ENCODE measurements around the gene CTPS2. TPM values are rescaled to one million over a fixed set of nuclear protein-coding genes. Genes with fewer than 3 reads are reported as not detected.
"Not testable (repeated sequence)": the region's sequence is repeated elsewhere in the genome, so short reads cannot be mapped to it uniquely, and the experiment has no call there.

CTPS2 gene
- total RNA-seq, 1 experiment from 2014 or later: 18.9 TPM

DNA sequence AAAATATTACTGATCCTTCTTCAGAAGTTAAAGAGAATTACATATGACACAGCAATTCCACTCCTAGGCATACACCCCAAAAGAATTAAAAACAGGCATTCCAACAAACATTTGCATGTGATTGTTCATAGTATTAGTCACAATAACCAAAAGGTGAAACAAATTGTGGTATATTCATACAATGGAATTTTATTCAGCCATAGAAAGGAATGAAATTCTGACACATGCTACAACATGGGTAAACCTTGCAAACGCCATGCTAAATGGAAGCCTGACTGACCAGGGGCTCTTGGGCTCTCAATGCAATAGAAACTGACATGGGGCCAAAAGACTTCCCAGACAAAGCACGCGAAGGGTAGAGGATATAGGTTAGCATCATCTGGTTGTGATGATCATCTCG lies 124.6 kb downstream of the CTPS2 start:
- no peaks in the 10 kb centered on the region for H3K27me3 ChIP-seq (ENCODE audit: low read length)
- no peak overlapping the region for H3K4me3 ChIP-seq (ENCODE audit: low read length)
- no peak overlapping the region for H2AFZ ChIP-seq (ENCODE audit: low read length)
- no peaks in the 10 kb centered on the region for H3K9me3 ChIP-seq (ENCODE audit: low read length)
- no peak overlapping the region for H3K27ac ChIP-seq (ENCODE audit: low read length)
- no peaks in the 10 kb centered on the region for H3K79me2 ChIP-seq (ENCODE audit: low read length)
- H3K9me2 ChIP-seq (replicated peaks; ENCODE audit: insufficient read depth, low read length): no peaks in the 10 kb centered on the region
- H3K4me2 ChIP-seq (ENCODE audit: low read depth, low read length, poor library complexity, severe bottlenecking): no peak overlapping the region
- no peak overlapping the region for H3K9ac ChIP-seq (ENCODE audit: low read length)
- H4K20me1 ChIP-seq (ENCODE audit: insufficient read depth, low read depth, low read length): no peaks in the 10 kb centered on the region
- H3K36me3 ChIP-seq (ENCODE audit: insufficient read depth, low read length): no peaks in the 10 kb centered on the region
- no peaks in the 10 kb centered on the region for H3K4me1 ChIP-seq (ENCODE audit: low read length)
- no peak for DNase-seq

DNA sequence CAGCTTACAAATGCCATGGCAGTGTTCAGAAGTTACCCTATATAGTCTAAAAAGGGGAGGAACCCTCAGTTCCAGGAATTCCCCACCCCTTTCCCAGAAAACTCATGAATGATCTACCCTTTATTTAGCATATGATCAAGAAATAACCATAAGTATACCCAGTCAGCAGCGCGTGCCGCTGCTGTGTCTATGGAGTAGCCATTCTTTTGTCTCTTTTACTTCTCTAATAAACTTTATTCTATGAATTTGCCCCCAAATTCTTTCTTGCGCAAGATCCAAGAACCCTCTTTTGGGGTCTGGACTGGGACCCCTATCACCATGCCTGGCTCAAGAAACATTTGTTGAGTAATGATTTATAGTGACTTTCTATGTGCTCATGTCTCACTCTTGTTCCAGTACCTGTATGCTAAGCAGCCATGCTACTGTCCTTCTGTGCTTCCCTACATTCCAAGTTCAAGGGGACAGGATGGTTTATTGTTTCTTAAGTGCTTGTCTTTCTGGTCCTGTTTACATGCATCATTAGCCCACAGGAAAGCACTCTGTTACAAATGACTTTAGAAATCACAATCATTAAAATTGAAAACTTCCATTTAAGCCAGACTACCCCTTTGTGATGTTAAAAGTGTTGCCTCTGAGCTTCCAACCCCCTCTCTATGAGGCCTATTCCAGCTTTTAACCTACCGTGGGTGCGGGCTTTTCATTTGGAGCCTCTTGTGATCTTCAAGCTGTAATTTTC lies 125.9 kb downstream of the CTPS2 start:
- Histone ChIP-seq H3K9ac (ENCODE audit: low read length) (no peak overlapping the region), H3K9me3 (ENCODE audit: low read length) (no peaks in the 10 kb centered on the region), H3K79me2 (ENCODE audit: low read length) (no peaks in the 10 kb centered on the region), H4K20me1 (ENCODE audit: insufficient read depth, low read depth, low read length) (no peaks in the 10 kb centered on the region), H2AFZ (ENCODE audit: low read length) (no peak overlapping the region), H3K9me2 (replicated peaks; ENCODE audit: insufficient read depth, low read length) (no peaks in the 10 kb centered on the region), H3K27ac (ENCODE audit: low read length) (no peak overlapping the region), H3K36me3 (ENCODE audit: insufficient read depth, low read length) (no peaks in the 10 kb centered on the region), H3K27me3 (ENCODE audit: low read length) (no peaks in the 10 kb centered on the region), H3K4me2 (ENCODE audit: low read depth, low read length, poor library complexity, severe bottlenecking) (no peak overlapping the region), H3K4me3 (ENCODE audit: low read length) (no peak overlapping the region), H3K4me1 (ENCODE audit: low read length) (no peaks in the 10 kb centered on the region)
- DNase-seq: no peak

DNA sequence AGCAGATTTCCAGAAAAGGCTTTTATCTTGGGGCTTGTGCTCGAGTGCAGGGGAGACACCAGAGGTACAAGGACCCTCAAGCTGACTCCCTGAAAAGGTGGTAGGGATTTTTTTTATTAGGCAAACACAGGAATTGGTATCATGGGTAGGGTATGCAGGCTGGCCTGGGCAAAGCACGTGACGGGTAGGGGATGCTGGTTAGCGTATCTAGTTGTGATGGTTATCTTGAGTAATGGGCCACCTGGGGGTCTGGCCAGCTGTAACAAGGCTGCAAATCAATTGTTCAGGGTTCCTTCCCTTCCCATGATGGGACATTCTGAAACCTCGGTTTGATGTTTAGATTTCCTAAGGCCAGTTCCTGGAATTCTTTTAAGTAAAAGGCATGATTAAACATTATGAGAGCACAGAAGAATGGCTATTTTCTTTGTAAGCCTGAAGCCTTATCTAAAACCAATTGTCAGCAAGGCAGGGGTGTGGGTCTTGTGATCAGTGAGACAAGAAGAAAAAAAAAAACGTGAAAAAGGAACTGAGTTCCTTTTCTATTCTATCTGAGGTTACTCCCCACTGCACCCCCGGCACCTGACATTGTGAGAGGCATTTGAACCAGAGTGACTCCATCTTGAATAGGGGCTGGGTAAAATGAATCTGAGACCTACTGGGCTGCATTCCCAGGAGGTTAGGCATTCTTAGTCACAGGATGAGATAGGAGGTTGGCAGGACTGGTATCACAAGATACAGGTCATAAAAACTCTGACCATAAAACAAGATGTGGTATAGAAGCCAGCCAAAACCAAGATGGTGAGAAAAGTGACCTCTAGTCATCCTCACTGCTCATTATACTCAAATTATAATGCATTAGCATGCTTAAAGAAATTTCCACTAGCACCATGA lies 126.7 kb downstream of the CTPS2 start:
- Histone ChIP-seq H3K36me3 (ENCODE audit: insufficient read depth, low read length) (no peaks in the 10 kb centered on the region), H3K27ac (ENCODE audit: low read length) (no peak overlapping the region), H3K9ac (ENCODE audit: low read length) (no peak overlapping the region), H2AFZ (ENCODE audit: low read length) (no peak overlapping the region), H4K20me1 (ENCODE audit: insufficient read depth, low read depth, low read length) (no peaks in the 10 kb centered on the region), H3K4me2 (ENCODE audit: low read depth, low read length, poor library complexity, severe bottlenecking) (no peak overlapping the region), H3K4me1 (ENCODE audit: low read length) (no peaks in the 10 kb centered on the region), H3K79me2 (ENCODE audit: low read length) (no peaks in the 10 kb centered on the region), H3K9me3 (ENCODE audit: low read length) (no peaks in the 10 kb centered on the region), H3K27me3 (ENCODE audit: low read length) (no peaks in the 10 kb centered on the region), H3K9me2 (replicated peaks; ENCODE audit: insufficient read depth, low read length) (no peaks in the 10 kb centered on the region), H3K4me3 (ENCODE audit: low read length) (no peak overlapping the region)
- no peak for DNase-seq

DNA sequence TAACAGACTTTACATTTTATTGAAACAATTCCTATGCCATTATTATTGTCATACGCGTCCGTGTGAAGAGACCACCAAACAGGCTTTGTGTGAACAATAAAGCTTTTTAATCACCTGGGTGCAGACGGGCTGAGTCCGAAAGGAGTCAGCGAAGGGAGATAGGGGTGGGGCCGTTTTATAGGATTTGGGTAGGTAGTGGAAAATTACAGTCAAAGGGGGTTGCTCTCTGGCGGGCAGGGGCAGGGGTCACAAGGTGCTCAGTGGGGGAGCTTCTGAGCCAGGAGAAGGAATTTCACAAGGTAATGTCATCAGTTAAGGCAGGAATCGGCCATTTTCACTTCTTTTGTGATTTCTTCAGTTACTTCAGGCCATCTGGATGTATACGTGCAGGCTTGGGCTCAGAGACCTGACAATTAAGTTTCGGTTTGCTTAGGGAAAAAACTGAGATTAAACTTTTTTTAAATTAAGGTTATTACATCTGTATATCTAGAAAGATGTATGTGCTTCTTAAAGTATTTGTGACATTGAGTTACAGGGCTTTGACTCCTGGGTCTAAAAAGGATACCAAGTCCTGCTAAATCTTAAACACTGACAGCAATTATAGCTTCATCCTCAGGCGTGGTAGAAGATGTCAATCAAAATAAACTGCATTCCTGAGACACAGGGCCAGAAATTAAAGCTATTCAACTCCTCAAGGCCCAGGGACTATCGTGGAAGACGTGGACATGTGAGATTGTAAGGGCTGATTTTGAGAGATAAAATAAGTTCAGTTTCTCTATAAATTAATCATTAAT lies 132.3 kb downstream of the CTPS2 start:
- not testable (repeated sequence) for H4K20me1 ChIP-seq (ENCODE audit: insufficient read depth, low read depth, low read length); H3K9me2 ChIP-seq (replicated peaks; ENCODE audit: insufficient read depth, low read length); H3K9me3 ChIP-seq (ENCODE audit: low read length); H3K27ac ChIP-seq (ENCODE audit: low read length); H3K4me1 ChIP-seq (ENCODE audit: low read length); H3K4me2 ChIP-seq (ENCODE audit: low read depth, low read length, poor library complexity, severe bottlenecking); DNase-seq; H2AFZ ChIP-seq (ENCODE audit: low read length); H3K79me2 ChIP-seq (ENCODE audit: low read length); H3K36me3 ChIP-seq (ENCODE audit: insufficient read depth, low read length); H3K4me3 ChIP-seq (ENCODE audit: low read length); H3K9ac ChIP-seq (ENCODE audit: low read length); H3K27me3 ChIP-seq (ENCODE audit: low read length)

DNA sequence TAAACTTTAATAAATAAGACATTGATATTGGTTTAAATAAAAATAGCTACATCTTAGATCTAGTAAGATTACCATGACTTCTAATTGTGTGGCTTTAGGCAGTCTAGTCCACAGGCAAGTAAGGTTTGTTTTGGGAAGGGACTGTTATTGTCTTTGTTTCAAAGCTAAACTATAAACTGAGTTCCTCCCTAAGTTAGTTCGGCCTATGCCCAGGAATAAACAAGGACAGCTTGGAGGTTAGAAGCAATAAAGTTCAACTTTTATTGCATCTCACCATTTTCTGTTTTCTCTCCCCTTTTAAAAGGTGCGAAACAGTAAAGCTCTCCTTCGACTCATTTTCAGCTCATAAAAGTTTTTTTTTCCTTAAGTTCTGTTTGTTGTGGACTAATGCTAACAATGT lies 133.0 kb downstream of the CTPS2 start:
- no peak overlapping the region for H2AFZ ChIP-seq (ENCODE audit: low read length)
- H3K9ac ChIP-seq (ENCODE audit: low read length): no peak overlapping the region
- H3K79me2 ChIP-seq (ENCODE audit: low read length): no peaks in the 10 kb centered on the region
- no peaks in the 10 kb centered on the region for H3K4me1 ChIP-seq (ENCODE audit: low read length)
- no peak overlapping the region for H3K4me3 ChIP-seq (ENCODE audit: low read length)
- no peak overlapping the region for H3K4me2 ChIP-seq (ENCODE audit: low read depth, low read length, poor library complexity, severe bottlenecking)
- no peaks in the 10 kb centered on the region for H4K20me1 ChIP-seq (ENCODE audit: insufficient read depth, low read depth, low read length)
- H3K9me3 ChIP-seq (ENCODE audit: low read length): no peaks in the 10 kb centered on the region
- no peaks in the 10 kb centered on the region for H3K36me3 ChIP-seq (ENCODE audit: insufficient read depth, low read length)
- no peaks in the 10 kb centered on the region for H3K27me3 ChIP-seq (ENCODE audit: low read length)
- H3K9me2 ChIP-seq (replicated peaks; ENCODE audit: insufficient read depth, low read length): no peaks in the 10 kb centered on the region
- H3K27ac ChIP-seq (ENCODE audit: low read length): no peak overlapping the region
- DNase-seq: no peak

DNA sequence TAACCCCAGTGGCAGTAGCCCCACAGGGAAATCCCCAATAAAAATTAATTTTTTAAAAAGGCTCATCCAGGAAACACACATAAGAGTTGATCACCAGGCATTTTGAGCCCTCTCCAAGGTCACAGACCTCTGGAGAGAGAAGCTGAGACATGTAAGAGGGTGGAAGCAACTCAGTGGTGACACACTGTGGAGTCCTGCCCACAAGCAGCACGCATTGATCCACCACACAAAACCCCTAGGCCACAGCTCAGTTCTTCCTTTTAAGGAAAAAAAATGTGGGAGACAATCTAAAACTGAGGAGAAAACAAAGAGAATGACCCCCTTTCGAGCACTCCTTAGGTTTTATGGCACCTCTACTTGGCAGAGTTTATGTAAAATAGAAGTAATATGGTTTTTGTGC lies 134.3 kb downstream of the CTPS2 start:
- no peaks in the 10 kb centered on the region for H3K27me3 ChIP-seq (ENCODE audit: low read length)
- no peak overlapping the region for H3K9ac ChIP-seq (ENCODE audit: low read length)
- H3K4me1 ChIP-seq (ENCODE audit: low read length): no peaks in the 10 kb centered on the region
- no peaks in the 10 kb centered on the region for H3K79me2 ChIP-seq (ENCODE audit: low read length)
- H3K36me3 ChIP-seq (ENCODE audit: insufficient read depth, low read length): no peaks in the 10 kb centered on the region
- H3K4me2 ChIP-seq (ENCODE audit: low read depth, low read length, poor library complexity, severe bottlenecking): no peak overlapping the region
- H3K9me2 ChIP-seq (replicated peaks; ENCODE audit: insufficient read depth, low read length): no peaks in the 10 kb centered on the region
- DNase-seq: no peak
- no peaks in the 10 kb centered on the region for H3K9me3 ChIP-seq (ENCODE audit: low read length)
- no peaks in the 10 kb centered on the region for H4K20me1 ChIP-seq (ENCODE audit: insufficient read depth, low read depth, low read length)
- no peak overlapping the region for H3K4me3 ChIP-seq (ENCODE audit: low read length)
- no peak overlapping the region for H2AFZ ChIP-seq (ENCODE audit: low read length)
- no peak overlapping the region for H3K27ac ChIP-seq (ENCODE audit: low read length)

DNA sequence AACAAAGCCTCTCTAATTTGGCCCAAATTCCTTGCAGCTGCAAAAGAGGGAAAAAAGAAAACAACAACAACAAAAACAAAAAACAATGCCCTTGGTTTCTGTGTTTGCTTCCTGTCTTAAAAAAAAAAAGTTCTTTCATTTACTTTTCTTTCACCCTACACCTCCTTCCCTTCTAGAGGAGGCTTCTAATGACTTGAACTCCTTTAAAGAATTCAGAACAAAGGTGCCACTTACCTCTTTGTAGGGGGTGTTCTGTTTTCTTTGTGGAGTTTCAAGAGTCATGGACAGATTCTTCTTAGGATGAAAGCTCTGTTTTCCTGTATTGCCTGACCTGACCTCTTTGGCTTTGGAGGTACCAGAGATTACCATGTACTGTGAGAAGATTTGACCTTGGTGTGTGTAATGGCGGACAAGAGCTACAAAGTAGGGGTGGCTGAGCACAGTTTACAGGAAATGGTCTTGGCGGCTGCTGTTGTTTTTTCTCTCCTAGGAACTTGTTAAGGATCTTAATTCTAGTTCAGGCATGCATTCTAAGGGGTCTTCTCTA lies 134.9 kb downstream of the CTPS2 start:
- H3K4me2 ChIP-seq (ENCODE audit: low read depth, low read length, poor library complexity, severe bottlenecking): no peak overlapping the region
- no peaks in the 10 kb centered on the region for H4K20me1 ChIP-seq (ENCODE audit: insufficient read depth, low read depth, low read length)
- H3K4me1 ChIP-seq (ENCODE audit: low read length): no peaks in the 10 kb centered on the region
- H3K9me3 ChIP-seq (ENCODE audit: low read length): no peaks in the 10 kb centered on the region
- no peaks in the 10 kb centered on the region for H3K79me2 ChIP-seq (ENCODE audit: low read length)
- no peak overlapping the region for H3K27ac ChIP-seq (ENCODE audit: low read length)
- H3K9me2 ChIP-seq (replicated peaks; ENCODE audit: insufficient read depth, low read length): no peaks in the 10 kb centered on the region
- no peak overlapping the region for H3K9ac ChIP-seq (ENCODE audit: low read length)
- H2AFZ ChIP-seq (ENCODE audit: low read length): no peak overlapping the region
- no peaks in the 10 kb centered on the region for H3K27me3 ChIP-seq (ENCODE audit: low read length)
- H3K36me3 ChIP-seq (ENCODE audit: insufficient read depth, low read length): no peaks in the 10 kb centered on the region
- no peak overlapping the region for H3K4me3 ChIP-seq (ENCODE audit: low read length)
- no peak for DNase-seq

DNA sequence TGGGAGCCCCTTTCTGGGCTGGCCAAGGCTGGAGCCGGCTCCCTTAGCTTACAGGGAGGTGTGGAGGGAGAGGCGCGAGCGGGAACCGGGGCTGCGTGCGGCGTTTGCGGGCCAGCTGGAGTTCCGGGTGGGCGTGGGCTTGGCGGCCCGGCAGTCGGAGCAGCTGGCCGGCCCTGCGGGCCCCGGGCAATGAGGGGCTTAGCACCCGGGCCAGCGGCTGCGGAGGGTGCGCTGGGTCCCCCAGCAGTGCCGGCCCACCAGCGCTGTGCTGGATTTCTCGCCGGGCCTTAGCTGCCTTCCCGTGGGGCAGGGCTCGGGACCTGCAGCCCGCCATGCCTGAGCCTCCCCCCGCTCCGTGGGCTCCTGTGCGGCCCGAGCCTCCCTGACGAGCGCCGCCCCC lies 137.1 kb downstream of the CTPS2 start:
- not testable (repeated sequence) for H3K4me1 ChIP-seq (ENCODE audit: low read length); H3K4me2 ChIP-seq (ENCODE audit: low read depth, low read length, poor library complexity, severe bottlenecking)

More for the DNA sequence above, 137.1 kb downstream of the CTPS2 start:
- not testable (repeated sequence) for H3K36me3 ChIP-seq (ENCODE audit: insufficient read depth, low read length); H3K9me3 ChIP-seq (ENCODE audit: low read length); H3K27ac ChIP-seq (ENCODE audit: low read length); DNase-seq; H3K9me2 ChIP-seq (replicated peaks; ENCODE audit: insufficient read depth, low read length); H4K20me1 ChIP-seq (ENCODE audit: insufficient read depth, low read depth, low read length); H2AFZ ChIP-seq (ENCODE audit: low read length); H3K4me3 ChIP-seq (ENCODE audit: low read length); H3K27me3 ChIP-seq (ENCODE audit: low read length); H3K79me2 ChIP-seq (ENCODE audit: low read length); H3K9ac ChIP-seq (ENCODE audit: low read length)
